SIG-M5 (cell line): ENCODE data around the gene ADARB1.

Source experiments
- DNase-seq: peaks from one replicate; lab custom pipeline; 2025; lab: John Stamatoyannopoulos, UW

ADARB1 gene

DNA sequence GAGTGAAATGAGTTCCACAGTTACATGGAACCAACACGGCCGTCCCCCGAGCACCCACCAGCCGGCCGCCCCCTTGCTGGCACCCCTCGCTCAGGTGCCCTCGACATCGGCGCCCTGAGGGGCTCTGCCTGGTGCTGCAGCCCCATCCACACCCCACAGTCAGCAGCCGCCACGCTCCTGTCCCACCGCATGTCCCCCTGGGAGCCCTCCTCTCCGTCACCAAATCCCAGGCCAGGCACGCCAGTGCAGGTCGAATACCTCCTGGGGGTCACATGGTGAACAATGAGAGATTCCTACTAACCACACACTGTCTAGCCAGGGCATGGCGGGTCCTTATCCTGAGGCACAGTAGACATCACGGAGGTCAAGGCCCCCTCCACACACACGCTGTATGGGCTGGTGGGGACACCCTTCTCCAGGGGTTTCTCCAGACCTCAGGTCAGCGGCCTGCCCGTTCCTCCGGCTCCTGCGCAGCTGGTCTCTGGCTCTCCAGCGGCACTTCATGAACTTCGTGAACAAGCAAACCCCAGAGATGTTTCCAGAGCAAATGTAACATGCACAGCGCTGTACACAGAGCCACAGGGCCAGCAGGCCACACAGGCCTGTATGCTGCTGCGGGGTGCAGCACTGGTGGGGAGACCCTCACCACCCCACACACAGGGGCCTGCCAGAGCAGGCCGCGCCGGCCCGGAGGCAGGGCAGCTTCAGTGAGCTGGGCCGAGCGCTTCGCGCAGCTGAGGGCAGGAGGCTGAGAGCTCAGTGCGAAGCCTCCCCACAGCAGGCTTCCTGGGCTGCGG is 191.5 kb downstream of the ADARB1 start:
- no peak for DNase-seq

GRCh38 chr21:45266518-45267389 is 192.4 kb downstream of the ADARB1 start:
- no peak for DNase-seq

DNA sequence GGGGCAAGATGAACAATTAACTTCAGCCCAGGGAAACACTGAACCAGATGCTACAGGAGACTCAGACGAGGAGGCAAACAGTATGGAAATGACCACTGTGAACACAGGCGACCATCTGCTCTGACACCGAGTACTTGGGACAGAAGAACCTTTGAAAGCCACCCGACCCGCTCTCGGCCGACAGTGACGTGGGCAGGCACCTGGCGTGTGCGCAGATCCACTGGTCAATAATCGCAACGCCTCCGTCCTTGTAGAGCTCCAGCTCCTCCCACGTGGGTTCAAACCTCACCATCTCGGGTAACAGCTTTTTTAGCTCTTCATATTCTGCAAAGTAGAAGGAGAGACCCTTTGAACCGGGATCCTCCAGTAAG is 193.0 kb downstream of the ADARB1 start:
- DNase-seq, result no peak

DNA sequence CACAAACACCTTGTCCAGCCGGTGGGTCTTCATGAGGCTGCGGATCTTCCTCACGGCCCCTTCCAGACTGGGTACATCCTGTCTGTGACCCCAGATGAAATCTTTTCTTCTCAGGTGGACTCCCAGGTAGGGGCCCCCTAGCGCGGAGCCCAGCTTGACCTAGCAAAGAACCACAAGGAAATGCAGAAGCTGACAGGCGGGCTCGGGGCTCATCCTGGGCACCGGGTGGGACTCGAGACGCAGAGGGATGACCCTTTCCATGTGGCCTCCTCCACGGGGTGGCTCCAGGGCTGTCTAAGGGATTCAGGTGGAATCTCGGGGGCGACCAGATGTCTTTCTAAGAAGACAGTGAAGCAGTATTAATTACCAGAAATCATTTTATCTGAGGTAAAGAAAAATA is 195.5 kb downstream of the ADARB1 start:
- DNase-seq, result no peak

DNA sequence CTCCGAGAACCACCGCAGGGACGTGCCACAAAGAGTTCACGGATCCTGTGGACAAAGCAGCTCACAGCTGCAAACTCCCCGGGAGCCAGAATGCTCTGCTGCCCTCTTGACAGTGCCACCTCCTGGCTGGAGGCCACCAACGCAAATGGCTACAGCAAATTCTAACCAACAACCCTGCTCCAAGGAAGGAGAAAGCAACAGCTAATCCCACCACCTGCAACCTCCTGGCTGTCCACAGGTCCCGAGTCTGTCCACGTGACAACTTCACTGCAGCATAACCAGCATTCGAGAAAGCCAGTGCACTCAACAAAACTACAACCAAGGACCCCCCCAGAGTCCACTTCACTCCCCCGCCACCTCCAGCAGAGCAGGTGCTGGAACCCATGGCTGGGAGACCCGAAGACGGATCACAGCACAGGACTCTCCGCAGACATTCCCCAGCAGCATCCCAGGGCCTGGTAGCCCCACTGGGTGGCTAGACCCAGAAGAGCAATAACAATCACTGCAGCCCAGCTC is 196.0 kb downstream of the ADARB1 start:
- no peak for DNase-seq
